HepG2 (cell line): Measurements from ENCODE around the gene FABP6. TPM values are rescaled to one million over a fixed set of nuclear protein-coding genes. Genes with fewer than 3 reads are reported as not detected.

ENCODE experiments used
- ATAC-seq: fragments of 200-7000 bp; cut with Tn5 transposase; 3 replicates; pipeline ENCODE4 v1.9.1; 2020; ENCODE audit warnings: mild to moderate bottlenecking, moderate library complexity
- BruUV-seq: library from RNA; stranded (reverse); fragments of 400-500 nt; replicated peaks from 2 replicates; lab custom pipeline; 2021; lab: Mats Ljungman, UMichigan
- CTCF ChIA-PET: fragments of 300-600 bp; formaldehyde crosslinking; extraction: SDS; loops from one replicate; lab custom pipeline; 2021; ENCODE audit warnings: low total read pairs, inconsistent platforms, low intra/inter-chr PET ratio; lab: Yijun Ruan, JAX
- POLR2A ChIA-PET: fragments of 350-600 bp; sonication (Branson Sonifier 250); formaldehyde crosslinking; loops from one replicate; lab custom pipeline; 2020; ENCODE audit warnings: antibody characterized with exemption, inconsistent platforms; lab: Yijun Ruan, JAX
- DNase-seq: peaks from one replicate; pipeline ENCODE4 v3.0.0-alpha.2; 2015; ENCODE audit warnings: low spot score
- FAIRE-seq: peaks from 3 replicates; lab custom pipeline; 2011; peaks lifted over from hg19 to GRCh38; lab: Jason Lieb, UNC
- H2AFZ ChIP-seq: one replicate; pipeline ENCODE4 v1.6.1; 2011; ENCODE audit warnings: low read length, inconsistent platforms
- H3K27ac ChIP-seq: fragments of 300-600 bp; 3 replicates; pipeline ENCODE4 v1.8.0; 2011; ENCODE audit warnings: mixed run types, mild to moderate bottlenecking, mixed read lengths, low read length, inconsistent platforms; ENCODE audit not compliant: insufficient read depth; ENCODE audit errors: extremely low read length
- H3K27me3 ChIP-seq, 2 experiments: fragments of 200-600 bp in 1 of 2; 2 replicates in 1 of 2; 3 replicates in 1 of 2; pipeline versions ENCODE4 v1.6.0 to v1.8.0; 2011; ENCODE audit warnings: low read length in 2 of 2, mild to moderate bottlenecking in 2 of 2, moderate library complexity in 2 of 2, inconsistent platforms in 1 of 2; ENCODE audit not compliant: insufficient read depth in 2 of 2, control insufficient read depth in 1 of 2
- H3K36me3 ChIP-seq, 2 experiments: fragments of 200-600 bp in 1 of 2; replicated peaks in 1 of 2; 2 replicates in 1 of 2; 3 replicates in 1 of 2; pipeline versions ENCODE4 v1.5.1 to v1.8.0; 2011; ENCODE audit warnings: low read length in 2 of 2, inconsistent platforms in 1 of 2; ENCODE audit not compliant: insufficient read depth in 2 of 2, control insufficient read depth in 1 of 2
- H3K4me1 ChIP-seq: 2 replicates; pipeline ENCODE4 v1.5.1; 2012; ENCODE audit warnings: low read length, inconsistent platforms; ENCODE audit not compliant: insufficient read depth
- H3K4me2 ChIP-seq: 2 replicates; pipeline ENCODE4 v1.6.0; 2011; ENCODE audit warnings: low read depth, low read length, inconsistent platforms
- H3K4me3 ChIP-seq, 3 experiments: fragments of 200-600 bp in 1 of 3; sonication (generic), shearing (Covaris generic) in 1 of 3; replicated peaks in 1 of 3; 2 replicates each; pipeline ENCODE4 v1.5.1; 2011 to 2016; ENCODE audit warnings: low read length in 3 of 3, inconsistent platforms in 2 of 3, low read depth in 2 of 3, mild to moderate bottlenecking in 2 of 3, control low read depth in 1 of 3, mixed read lengths in 1 of 3; ENCODE audit not compliant: insufficient read depth in 1 of 3
- H3K79me2 ChIP-seq: one replicate; pipeline ENCODE4 v1.6.1; 2011; ENCODE audit warnings: low read length, inconsistent platforms; ENCODE audit not compliant: insufficient read depth
- H3K9ac ChIP-seq: 2 replicates; pipeline ENCODE4 v1.6.0; 2011; ENCODE audit warnings: mild to moderate bottlenecking, low read depth, low read length, inconsistent platforms; ENCODE audit not compliant: insufficient read depth
- H3K9me3 ChIP-seq: 2 replicates; pipeline ENCODE4 v1.5.1; 2012; ENCODE audit warnings: mild to moderate bottlenecking, low read length
- H4K20me1 ChIP-seq: 2 replicates; pipeline ENCODE4 v1.6.0; 2011; ENCODE audit warnings: inconsistent platforms, mild to moderate bottlenecking, low read length, moderate library complexity; ENCODE audit not compliant: insufficient read depth
- TAF1 ChIP-seq: sonication (generic); formaldehyde crosslinking; IDR thresholded peaks from 2 replicates; pipeline ENCODE4 v1.4.0; 2020; ENCODE audit warnings: missing genetic modification reagents
- XBP1 ChIP-seq: sonication (generic); formaldehyde crosslinking; IDR thresholded peaks from 2 replicates; pipeline ENCODE4 v1.5.0; 2020; ENCODE audit warnings: missing genetic modification reagents
- ZFP37 ChIP-seq: sonication (generic); formaldehyde crosslinking; IDR thresholded peaks from 2 replicates; pipeline ENCODE4 v1.4.0; 2020; ENCODE audit warnings: missing genetic modification reagents, borderline replicate concordance
- WGBS: methylation state at CpG from one replicate; pipeline ENCODE4 v1.1.6; 2017; ENCODE audit warnings: low lambda C conversion rate; 5-methylcytosine and 5-hydroxymethylcytosine counted together
- in situ Hi-C: cut with HindIII; loops from 2 replicates; pipeline ENCODE4 v1.10.0; 2017; ENCODE audit warnings: low pct_unique_long_range_greater_than_20kb; ENCODE audit not compliant: extremely low pct_ligation_motif_present
- intact Hi-C: fragments of 100-400 bp; cut with micrococcal nuclease; formaldehyde crosslinking; loops from one replicate; pipeline ENCODE4 v1.10.0; 2022; ENCODE audit not compliant: unreplicated experiment
- polyA plus RNA-seq, 8 experiments: library from polyadenylated mRNA; depleted of rRNA in 3 of 8; stranded (reverse) in 7 of 8; unstranded in 1 of 8; fragments of >200 nt; fragmentation: Illumina TruSeq in 4 of 8; extraction: Trizol in 4 of 8; gene quantifications; 2 replicates each; pipeline versions ENCODE4 v1.2.1 to v1.2.3, GENCODE V29; 2011 to 2016; ENCODE audit warnings: low read depth in 4 of 8, missing spikeins in 1 of 8, mixed read lengths in 1 of 8; ENCODE audit not compliant: insufficient read depth in 1 of 8
- total RNA-seq, 5 experiments: library from RNA; depleted of rRNA; stranded (reverse); fragments of >200 nt; fragmentation: Illumina TruSeq; extraction: Trizol; gene quantifications; 2 replicates each; pipeline ENCODE4 v1.2.3, GENCODE V29; 2016; ENCODE audit warnings: low read depth in 1 of 5
- TF ChIP-seq, protein P1 (sequence below): sonication (generic); formaldehyde crosslinking; IDR thresholded peaks from 2 replicates; pipeline ENCODE4 v1.5.1; 2020; ENCODE audit warnings: mild to moderate bottlenecking, missing genetic modification reagents, moderate library complexity
- TF ChIP-seq, protein P2 (sequence below): sonication (generic); formaldehyde crosslinking; IDR thresholded peaks from 2 replicates; pipeline ENCODE4 v1.4.0; 2020; ENCODE audit warnings: missing genetic modification reagents, borderline replicate concordance
- TF ChIP-seq, protein P3 (sequence below), 2 experiments: fragments of 450-650 bp in 1 of 2; sonication (generic) in 1 of 2; formaldehyde crosslinking; IDR thresholded peaks; 2 replicates each; pipeline versions ENCODE4 v1.5.0 to v1.8.0; 2020 to 2022; ENCODE audit warnings: mild to moderate bottlenecking in 1 of 2, missing genetic modification reagents in 1 of 2

Gene FABP6
- total and polyA plus RNA-seq, 2 of the 13 experiments (the other 11 are each of a cell fraction or from before 2014, with no cell fraction given), result 0.13 TPM; not detected in 1

DNA sequence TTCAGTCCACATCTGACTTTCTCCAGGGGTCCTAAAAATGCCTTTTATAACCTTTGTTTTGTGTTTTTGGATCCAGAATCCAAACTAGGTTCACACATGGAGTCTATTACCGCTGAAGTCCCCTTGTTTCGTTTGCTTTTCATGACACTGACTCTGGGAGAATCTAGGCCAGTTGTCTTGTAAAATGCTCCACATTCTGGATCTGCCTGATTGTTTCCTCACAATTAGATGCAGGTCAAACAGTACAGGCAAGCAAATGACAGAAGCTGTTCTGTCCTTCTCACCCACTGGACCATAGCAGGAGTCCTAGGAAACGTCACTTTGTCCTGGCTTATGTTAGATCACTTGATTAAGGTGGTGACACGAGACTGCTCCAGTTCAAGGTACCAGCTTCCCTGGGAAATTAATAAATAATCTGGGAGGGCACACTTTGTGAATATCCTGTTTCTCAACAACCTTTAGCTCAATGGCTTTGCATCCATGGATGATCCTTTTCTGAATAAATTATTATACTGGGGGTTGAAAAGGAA lies 34.1 kb downstream of the FABP6 start:
- ATAC-seq, result no peak
- Histone ChIP-seq H4K20me1 (no peaks in the 10 kb centered on the region), H3K4me2 (no peak overlapping the region), H2AFZ (no peak overlapping the region), H3K9ac (no peak overlapping the region), H3K27me3 (no peaks in the 10 kb centered on the region), H3K79me2 (no peaks in the 10 kb centered on the region), H3K9me3 (no peaks in the 10 kb centered on the region), H3K4me3 (no peak overlapping the region), H3K27ac (no peak overlapping the region), H3K4me1 (peaks cover 48% of the 10 kb centered on the region), H3K36me3 (no peaks in the 10 kb centered on the region)
- intact Hi-C loops, result loop anchor here (5.0 kb wide), 1 partner anchor 54 kb away; no protein-coding TSS in a partner anchor
- BruUV-seq, result no TSS peak
- DNase-seq, result no peak
- POLR2A ChIA-PET, result no interaction called here
- CTCF ChIA-PET, result no interaction called here
- in situ Hi-C loops, result no loop called here
- 40% methylated on average over 4 of the region's 4 CpGs for WGBS
- TF ChIP-seq TAF1 (CRISPR knock-in tag) (no peak), XBP1 (CRISPR knock-in tag) (no peak), ZFP37 (no peak)
- TF ChIP-seq, protein P1, sequence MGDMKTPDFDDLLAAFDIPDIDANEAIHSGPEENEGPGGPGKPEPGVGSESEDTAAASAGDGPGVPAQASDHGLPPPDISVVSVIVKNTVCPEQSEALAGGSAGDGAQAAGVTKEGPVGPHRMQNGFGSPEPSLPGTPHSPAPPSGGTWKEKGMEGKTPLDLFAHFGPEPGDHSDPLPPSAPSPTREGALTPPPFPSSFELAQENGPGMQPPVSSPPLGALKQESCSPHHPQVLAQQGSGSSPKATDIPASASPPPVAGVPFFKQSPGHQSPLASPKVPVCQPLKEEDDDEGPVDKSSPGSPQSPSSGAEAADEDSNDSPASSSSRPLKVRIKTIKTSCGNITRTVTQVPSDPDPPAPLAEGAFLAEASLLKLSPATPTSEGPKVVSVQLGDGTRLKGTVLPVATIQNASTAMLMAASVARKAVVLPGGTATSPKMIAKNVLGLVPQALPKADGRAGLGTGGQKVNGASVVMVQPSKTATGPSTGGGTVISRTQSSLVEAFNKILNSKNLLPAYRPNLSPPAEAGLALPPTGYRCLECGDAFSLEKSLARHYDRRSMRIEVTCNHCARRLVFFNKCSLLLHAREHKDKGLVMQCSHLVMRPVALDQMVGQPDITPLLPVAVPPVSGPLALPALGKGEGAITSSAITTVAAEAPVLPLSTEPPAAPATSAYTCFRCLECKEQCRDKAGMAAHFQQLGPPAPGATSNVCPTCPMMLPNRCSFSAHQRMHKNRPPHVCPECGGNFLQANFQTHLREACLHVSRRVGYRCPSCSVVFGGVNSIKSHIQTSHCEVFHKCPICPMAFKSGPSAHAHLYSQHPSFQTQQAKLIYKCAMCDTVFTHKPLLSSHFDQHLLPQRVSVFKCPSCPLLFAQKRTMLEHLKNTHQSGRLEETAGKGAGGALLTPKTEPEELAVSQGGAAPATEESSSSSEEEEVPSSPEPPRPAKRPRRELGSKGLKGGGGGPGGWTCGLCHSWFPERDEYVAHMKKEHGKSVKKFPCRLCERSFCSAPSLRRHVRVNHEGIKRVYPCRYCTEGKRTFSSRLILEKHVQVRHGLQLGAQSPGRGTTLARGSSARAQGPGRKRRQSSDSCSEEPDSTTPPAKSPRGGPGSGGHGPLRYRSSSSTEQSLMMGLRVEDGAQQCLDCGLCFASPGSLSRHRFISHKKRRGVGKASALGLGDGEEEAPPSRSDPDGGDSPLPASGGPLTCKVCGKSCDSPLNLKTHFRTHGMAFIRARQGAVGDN (CRISPR knock-in tag), result no peak
- TF ChIP-seq, protein P2, sequence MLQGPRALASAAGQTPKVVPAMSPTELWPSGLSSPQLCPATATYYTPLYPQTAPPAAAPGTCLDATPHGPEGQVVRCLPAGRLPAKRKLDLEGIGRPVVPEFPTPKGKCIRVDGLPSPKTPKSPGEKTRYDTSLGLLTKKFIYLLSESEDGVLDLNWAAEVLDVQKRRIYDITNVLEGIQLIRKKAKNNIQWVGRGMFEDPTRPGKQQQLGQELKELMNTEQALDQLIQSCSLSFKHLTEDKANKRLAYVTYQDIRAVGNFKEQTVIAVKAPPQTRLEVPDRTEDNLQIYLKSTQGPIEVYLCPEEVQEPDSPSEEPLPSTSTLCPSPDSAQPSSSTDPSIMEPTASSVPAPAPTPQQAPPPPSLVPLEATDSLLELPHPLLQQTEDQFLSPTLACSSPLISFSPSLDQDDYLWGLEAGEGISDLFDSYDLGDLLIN (CRISPR knock-in tag), result no peak
- TF ChIP-seq, protein P3, sequence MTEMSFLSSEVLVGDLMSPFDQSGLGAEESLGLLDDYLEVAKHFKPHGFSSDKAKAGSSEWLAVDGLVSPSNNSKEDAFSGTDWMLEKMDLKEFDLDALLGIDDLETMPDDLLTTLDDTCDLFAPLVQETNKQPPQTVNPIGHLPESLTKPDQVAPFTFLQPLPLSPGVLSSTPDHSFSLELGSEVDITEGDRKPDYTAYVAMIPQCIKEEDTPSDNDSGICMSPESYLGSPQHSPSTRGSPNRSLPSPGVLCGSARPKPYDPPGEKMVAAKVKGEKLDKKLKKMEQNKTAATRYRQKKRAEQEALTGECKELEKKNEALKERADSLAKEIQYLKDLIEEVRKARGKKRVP (CRISPR knock-in tag; IDR thresholded peaks at IDR 0.05), result no peak
- FAIRE-seq, result no peak
